B cell (primary cell): ENCODE measurements around the gene ONECUT3. TPM values are rescaled to one million over a fixed set of nuclear protein-coding genes. Genes with fewer than 3 reads are reported as not detected.

ENCODE experiments used
- ATAC-seq: fragments of 200-7000 bp; cut with Tn5 transposase; one replicate; pipeline ENCODE4 v1.10.0; 2021; ENCODE audit warnings: low read depth, mild to moderate bottlenecking, moderate number of reproducible peaks, moderate library complexity
- CTCF ChIA-PET: fragments of 350-600 bp; sonication (Branson Sonifier 250); formaldehyde crosslinking; loops from one replicate; lab custom pipeline; 2021; ENCODE audit warnings: antibody characterized with exemption, inconsistent platforms; lab: Charles Lee
- POLR2A ChIA-PET: fragments of 350-600 bp; sonication (Branson Sonifier 250); formaldehyde crosslinking; loops from one replicate; lab custom pipeline; 2021; ENCODE audit warnings: antibody characterized with exemption; lab: Charles Lee
- DNase-seq: peaks from one replicate; pipeline ENCODE4 v3.0.0; 2013
- H2AFZ ChIP-seq: 2 replicates; pipeline ENCODE4 v1.6.1; 2012; ENCODE audit warnings: mild to moderate bottlenecking, low read depth, low read length; ENCODE audit not compliant: insufficient read depth, poor library complexity, severe bottlenecking
- H3K27ac ChIP-seq, 2 donors: 1 replicate in 1 of 2; 2 replicates in 1 of 2; pipeline ENCODE4 v1.5.1; 2012 to 2013; ENCODE audit warnings: low read length in 2 of 2, mild to moderate bottlenecking in 2 of 2, moderate library complexity in 1 of 2
- H3K27me3 ChIP-seq, 4 experiments: fragments of 200-600 bp in 1 of 4; sonication (generic) in 1 of 4; replicated peaks in 1 of 4; 1 replicate in 2 of 4; 2 replicates in 2 of 4; pipeline versions ENCODE4 v1.6.1 to v1.7.0; 2013 to 2016; ENCODE audit warnings: low read length in 3 of 4, mild to moderate bottlenecking in 2 of 4, mixed read lengths in 1 of 4, moderate library complexity in 1 of 4; ENCODE audit not compliant: insufficient read depth in 4 of 4, control insufficient read depth in 3 of 4; ENCODE audit errors: control extremely low read depth in 1 of 4
- H3K36me3 ChIP-seq, 2 experiments: replicated peaks in 1 of 2; 1 replicate in 1 of 2; 2 replicates in 1 of 2; pipeline versions ENCODE4 v1.6.1 to v1.7.1; 2013; ENCODE audit warnings: low read length in 1 of 2; ENCODE audit not compliant: insufficient read depth in 2 of 2, control insufficient read depth in 1 of 2; ENCODE audit errors: control extremely low read depth in 1 of 2, extremely low read depth in 1 of 2
- H3K4me1 ChIP-seq, 2 donors: fragments of 200-600 bp in 1 of 2; sonication (generic) in 1 of 2; 1 replicate in 1 of 2; 2 replicates in 1 of 2; pipeline versions ENCODE4 v1.5.1 to v1.6.1; 2013 to 2017; ENCODE audit warnings: low read length in 2 of 2; ENCODE audit not compliant: control insufficient read depth in 2 of 2, insufficient read depth in 2 of 2
- H3K4me2 ChIP-seq: replicated peaks from 2 replicates; pipeline ENCODE3; 2012; ENCODE audit warnings: mild to moderate bottlenecking, low read depth, low read length; ENCODE audit not compliant: poor library complexity, severe bottlenecking
- H3K4me3 ChIP-seq, 5 experiments: fragments of 200-600 bp in 1 of 5; sonication (generic) in 1 of 5; 1 replicate in 3 of 5; 2 replicates in 2 of 5; pipeline versions ENCODE4 v1.5.1 to v1.7.0; 2011 to 2016; ENCODE audit warnings: low read length in 4 of 5, mild to moderate bottlenecking in 4 of 5, low read depth in 2 of 5, control low read depth in 1 of 5, moderate library complexity in 1 of 5; ENCODE audit not compliant: insufficient read depth in 1 of 5; ENCODE audit errors: control extremely low read depth in 1 of 5, extremely low read depth in 1 of 5
- H3K79me2 ChIP-seq: fragments of 200-600 bp; sonication (generic); one replicate; pipeline ENCODE4 v1.6.0; 2016; ENCODE audit warnings: low read length; ENCODE audit not compliant: control insufficient read depth, insufficient read depth
- H3K9ac ChIP-seq: fragments of 200-600 bp; sonication (generic); 2 replicates; pipeline ENCODE4 v1.6.1; 2017; ENCODE audit warnings: mild to moderate bottlenecking, low read length, moderate library complexity
- H3K9me3 ChIP-seq, 3 donors: one replicate each; pipeline versions ENCODE4 v1.6.1 to v1.7.1; 2013; ENCODE audit warnings: low read length in 2 of 3; ENCODE audit not compliant: control insufficient read depth in 2 of 3, insufficient read depth in 1 of 3; ENCODE audit errors: control extremely low read depth in 1 of 3
- H4K20me1 ChIP-seq: 2 replicates; pipeline ENCODE4 v1.6.0; 2012; ENCODE audit warnings: mild to moderate bottlenecking, low read length; ENCODE audit not compliant: insufficient read depth, control insufficient read depth, poor library complexity, severe bottlenecking
- H3K27ac Mint-ChIP-seq: one replicate; pipeline ENCODE4 v1.8.0; 2021; ENCODE audit warnings: mixed read lengths
- H3K27me3 Mint-ChIP-seq: one replicate; pipeline ENCODE4 v1.8.0; 2021; ENCODE audit warnings: mixed read lengths
- H3K4me1 Mint-ChIP-seq: one replicate; pipeline ENCODE4 v1.8.0; 2021; ENCODE audit warnings: mixed read lengths
- H3K4me3 Mint-ChIP-seq: one replicate; pipeline ENCODE4 v1.8.0; 2021; ENCODE audit warnings: mixed read lengths
- H3K9me3 Mint-ChIP-seq: one replicate; pipeline ENCODE4 v1.8.0; 2022; ENCODE audit warnings: mixed read lengths; ENCODE audit not compliant: insufficient read depth
- CTCF ChIP-seq: fragments of 200-600 bp; IDR thresholded peaks from one replicate; pipeline ENCODE4 v1.8.0; 2022; ENCODE audit warnings: antibody characterized with exemption, mild to moderate bottlenecking
- EZH2 ChIP-seq: IDR thresholded peaks from 2 replicates; pipeline ENCODE4 v1.6.1; 2012; ENCODE audit warnings: borderline replicate concordance, low read depth, mild to moderate bottlenecking, moderate library complexity, low read length; ENCODE audit not compliant: insufficient read depth, poor library complexity, severe bottlenecking
- WGBS: methylation state at CpG from one replicate; pipeline ENCODE4 v1.1.5; 2013; ENCODE audit warnings: missing lambda C conversion rate; ENCODE audit not compliant: insufficient coverage; 5-methylcytosine and 5-hydroxymethylcytosine counted together
- intact Hi-C: fragments of 100-400 bp; cut with micrococcal nuclease; formaldehyde crosslinking; loops from one replicate; pipeline ENCODE4 v1.10.0; 2022
- polyA plus RNA-seq: library from polyadenylated mRNA; depleted of rRNA; stranded (reverse); fragments of >200 nt; gene quantifications from 2 replicates; pipeline ENCODE4 v1.2.3, GENCODE V29; 2012
- total RNA-seq, 2 donors: library from RNA; stranded (reverse); fragments of 120-200 nt in 1 of 2; gene quantifications; 1 replicate in 1 of 2; 2 replicates in 1 of 2; pipeline versions ENCODE4 v1.2.3 to v1.2.4, GENCODE V29; 2013 to 2022

Gene ONECUT3
- total and polyA plus RNA-seq, 2 donors (not counting 1 experiment from before 2014, with no cell fraction given): not detected

DNA sequence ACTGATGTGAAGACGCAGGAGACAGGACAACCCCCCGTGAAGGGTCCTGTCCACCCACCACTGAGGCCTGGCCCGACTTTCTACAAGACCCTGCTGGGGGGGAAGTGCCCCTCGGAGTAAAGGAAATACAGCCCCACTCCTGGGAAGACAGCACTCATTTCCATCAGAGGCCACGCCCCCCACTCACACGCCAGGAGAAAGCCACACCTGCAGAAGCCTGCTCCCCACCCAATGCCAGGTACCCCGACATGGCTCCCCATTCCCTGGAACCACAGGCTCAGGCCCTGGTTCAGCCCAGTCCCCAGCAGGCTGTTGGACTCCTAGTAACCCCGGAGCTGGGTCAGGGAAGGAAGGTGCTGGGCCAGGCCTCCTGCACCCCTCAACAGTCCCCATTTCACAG, 69.7 kb downstream of the ONECUT3 start:
- ChIA-PET POLR2A (interaction anchor here (0.5 kb wide), 1 partner anchor 73 kb away, joined by 4 read pairs; no protein-coding TSS in a partner anchor), CTCF (no interaction called here)
- H3K9me3 ChIP-seq: no peaks in the 10 kb centered on the region
- no peak overlapping the region for H3K4me3 ChIP-seq
- peaks cover 49% of the 10 kb centered on the region for H3K79me2 ChIP-seq
- no peak overlapping the region for H2AFZ ChIP-seq
- TF ChIP-seq CTCF (no peak), EZH2 (no peak)
- Mint-ChIP-seq H3K4me1 (peaks cover 4% of the 10 kb centered on the region), H3K27me3 (no peaks in the 10 kb centered on the region), H3K27ac (no peak overlapping the region), H3K9me3 (no peaks in the 10 kb centered on the region), H3K4me3 (no peak overlapping the region)
- H3K9ac ChIP-seq: no peak overlapping the region
- 95% methylated on average over 8 of the region's 8 CpGs for WGBS
- peaks cover 80% of the 10 kb centered on the region for H4K20me1 ChIP-seq
- no peaks in the 10 kb centered on the region for H3K27me3 ChIP-seq
- H3K27ac ChIP-seq: no peak overlapping the region
- H3K36me3 ChIP-seq: peaks cover 0 to 73% of the 10 kb centered on the region in 2 experiments
- DNase-seq: no peak
- intact Hi-C loops: no loop called here
- no peak for ATAC-seq
- H3K4me2 ChIP-seq: no peak overlapping the region
- H3K4me1 ChIP-seq: peaks cover 0 to 10% of the 10 kb centered on the region in 2 donors

DNA sequence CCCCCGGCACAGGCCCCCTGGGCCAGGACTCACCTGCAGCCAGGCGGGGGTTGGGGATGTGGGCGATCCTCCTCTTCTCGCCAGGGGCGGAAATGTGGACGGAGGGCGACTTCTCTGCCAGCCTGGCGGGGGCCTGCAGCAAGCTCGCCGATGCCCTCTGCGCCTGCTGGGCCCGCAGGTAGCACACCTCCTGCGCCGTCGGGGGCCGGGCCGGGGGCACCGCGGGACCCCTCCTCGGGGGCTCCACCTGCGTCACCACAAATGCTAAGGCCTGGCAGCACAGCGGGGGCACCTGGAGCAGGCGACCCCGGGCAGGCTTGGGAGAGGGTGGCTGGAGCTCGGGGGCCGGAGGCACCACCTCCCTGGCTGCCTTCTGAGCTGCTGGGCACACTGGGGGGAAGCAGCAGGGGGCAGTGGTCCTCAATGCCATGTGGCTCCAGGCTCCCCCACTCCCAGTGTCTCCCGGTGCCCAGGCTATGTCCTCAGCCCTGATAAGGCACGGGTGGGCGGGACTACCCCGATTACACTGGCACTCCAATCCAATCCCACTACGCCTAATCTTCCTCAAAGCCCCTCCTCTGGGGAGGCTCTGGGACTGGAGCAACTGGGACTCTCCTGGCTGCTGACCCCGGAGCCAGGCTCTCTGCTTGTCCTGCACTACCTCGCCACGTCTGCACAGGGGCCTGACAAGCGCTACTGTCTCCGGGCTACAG, 70.4 kb downstream of the ONECUT3 start:
- POLR2A ChIA-PET: interaction anchor here (0.5 kb wide), 1 partner anchor 186 kb away, joined by 5 read pairs; no protein-coding TSS in a partner anchor
- no peaks in the 10 kb centered on the region for H3K27me3 Mint-ChIP-seq

More for the DNA sequence above, 70.4 kb downstream of the ONECUT3 start:
- H2AFZ ChIP-seq: no peak overlapping the region
- H3K27me3 ChIP-seq: no peaks in the 10 kb centered on the region
- peaks cover 56% of the 10 kb centered on the region for H3K79me2 ChIP-seq
- CTCF ChIA-PET: interaction anchor here (6.1 kb wide), 1 partner anchor 15 kb away, joined by 57 read pairs; no protein-coding TSS in a partner anchor
- H3K4me3 Mint-ChIP-seq: no peak overlapping the region
- peaks cover 0 to 70% of the 10 kb centered on the region in 2 experiments for H3K36me3 ChIP-seq
- DNase-seq (no peak), ATAC-seq (no peak)
- no peak overlapping the region for H3K27ac Mint-ChIP-seq
- H3K9me3 ChIP-seq: no peaks in the 10 kb centered on the region
- peaks cover 4% of the 10 kb centered on the region for H3K4me1 Mint-ChIP-seq
- peaks cover 80% of the 10 kb centered on the region for H4K20me1 ChIP-seq
- no peak overlapping the region for H3K27ac ChIP-seq
- intact Hi-C loops: no loop called here
- H3K9ac ChIP-seq: no peak overlapping the region
- TF ChIP-seq EZH2 (no peak), CTCF (no peak)
- H3K4me3 ChIP-seq: no peak overlapping the region
- peaks cover 0 to 10% of the 10 kb centered on the region in 2 donors for H3K4me1 ChIP-seq
- no peak overlapping the region for H3K4me2 ChIP-seq
- 97% methylated on average over 36 of the region's 36 CpGs for WGBS
- H3K9me3 Mint-ChIP-seq: no peaks in the 10 kb centered on the region
